GM10266 (cell line): ENCODE measurements around the gene CAMK2A.

Experiments
- DNase-seq: peaks from one replicate; pipeline ENCODE4 v3.0.0; 2012; ENCODE audit errors: extremely low spot score
- CTCF ChIP-seq: IDR thresholded peaks from 2 replicates; pipeline ENCODE4 v1.5.1; 2012; ENCODE audit warnings: mild to moderate bottlenecking, low read depth; ENCODE audit not compliant: control insufficient read depth, insufficient read depth; ENCODE audit errors: missing control alignments

CAMK2A gene

GRCh38 chr5:150322202-150322601 is 32.6 kb upstream of the CAMK2A start:
- no peak for DNase-seq
- no peak for TF ChIP-seq CTCF

- TF ChIP-seq CTCF = no peak
- no peak for DNase-seq
These were observed 32.2 kb upstream of the CAMK2A start for GRCh38 chr5:150321784-150322183.

- TF ChIP-seq CTCF = no peak
- no peak for DNase-seq
These were observed 31.6 kb upstream of the CAMK2A start for GRCh38 chr5:150321211-150321610.

- no peak for DNase-seq
- TF ChIP-seq CTCF = no peak
These were observed 30.6 kb upstream of the CAMK2A start for GRCh38 chr5:150320044-150320613.

GRCh38 chr5:150319484-150319790 is 29.9 kb upstream of the CAMK2A start:
- TF ChIP-seq CTCF = no peak
- no peak for DNase-seq

GRCh38 chr5:150318613-150319483 is 29.3 kb upstream of the CAMK2A start:
- DNase-seq = no peak
- TF ChIP-seq CTCF = no peak
